Measurements from ENCODE around the gene IGSF6. TPM values are rescaled to one million over a fixed set of nuclear protein-coding genes. Genes with fewer than 3 reads are reported as not detected.

IGSF6 gene
- total and polyA plus RNA-seq, 2 of the 4 experiments (the other 2 are of a cell fraction) = not detected

- no CpG with 5 or more reads among the region's 2 CpGs for WGBS, 2 experiments (ENCODE audit: extremely low coverage in 2 of 2, insufficient read length in 1 of 2)
- no peak overlapping the region for H2BK120ac ChIP-seq (ENCODE audit: low read depth, low read length)
- no peak overlapping the region for H4K91ac ChIP-seq (ENCODE audit: insufficient read depth, low read depth, low read length)
- peaks cover 5% of the 10 kb centered on the region for H3K27me3 ChIP-seq (ENCODE audit: control insufficient read depth, insufficient read depth, low read length)
- intact Hi-C loops (cut with micrococcal nuclease) = no loop called here
- H2AK5ac ChIP-seq (ENCODE audit: low read depth, low read length) = no peak overlapping the region
- H2BK20ac ChIP-seq (ENCODE audit: low read depth, low read length) = no peak overlapping the region
- no peak overlapping the region for H4K5ac ChIP-seq (ENCODE audit: low read depth, low read length)
- no peak overlapping the region for H2BK15ac ChIP-seq (ENCODE audit: low read depth, low read length)
- dilution Hi-C loops (cut with HindIII; ENCODE audit: low sequenced_read_pairs, unreplicated experiment) = no loop called here
- no peak overlapping the region for H4K8ac ChIP-seq (ENCODE audit: low read depth in 2 of 2, low read length in 2 of 2)
- no peak overlapping the region for H3K9ac ChIP-seq (ENCODE audit: low read depth, low read length)
- H3K18ac ChIP-seq (ENCODE audit: low read depth, low read length) = no peak overlapping the region
- H3K79me1 ChIP-seq (ENCODE audit: low read depth in 1 of 2, low read length in 2 of 2) = no peaks in the 10 kb centered on the region
- no peak overlapping the region for H2AFZ ChIP-seq (replicated peaks; ENCODE audit: low read length, poor library complexity)
- DNase-seq (no peak), ATAC-seq (ENCODE audit: low read depth) (no peak)
- no peak overlapping the region for H3K14ac ChIP-seq (replicated peaks; ENCODE audit: low read depth, low read length)
- ChIA-PET CTCF (no interaction called here), POLR2A (ENCODE audit: unreplicated experiment) (no interaction called here)
- TF ChIP-seq MAZ (IDR thresholded peaks at IDR 0.05; ENCODE audit: borderline replicate concordance, low read depth, low read length) = no peak
- no peak overlapping the region for H2BK5ac ChIP-seq (ENCODE audit: low read depth, low read length, poor library complexity, severe bottlenecking)
- in situ Hi-C loops (cut with MboI; ENCODE audit: low sequenced_read_pairs) = loop anchor here (10.0 kb wide), 1 partner anchor 116 kb away; no protein-coding TSS in a partner anchor
- no peak overlapping the region for H3K27ac ChIP-seq (ENCODE audit: insufficient read depth, low read length)
- H3K4me1 ChIP-seq (ENCODE audit: control insufficient read depth, insufficient read depth, low read length) = no peaks in the 10 kb centered on the region
- no peaks in the 10 kb centered on the region for H3K9me3 ChIP-seq (ENCODE audit: control insufficient read depth, insufficient read depth, low read length)
- no peak overlapping the region for H3K4me2 ChIP-seq (ENCODE audit: low read depth, low read length)
- no peaks in the 10 kb centered on the region for H3K9me1 ChIP-seq (ENCODE audit: insufficient read depth, low read length)
- H3K36me3 ChIP-seq (ENCODE audit: control insufficient read depth, insufficient read depth, low read length) = no peaks in the 10 kb centered on the region
- no peak overlapping the region for H3K23ac ChIP-seq (ENCODE audit: low read depth, low read length)
- H4K20me1 ChIP-seq (ENCODE audit: insufficient read depth, low read length) = no peaks in the 10 kb centered on the region
- no peak overlapping the region for H3K4ac ChIP-seq (ENCODE audit: low read depth, low read length)
- H3K56ac ChIP-seq (ENCODE audit: extremely low read depth, insufficient read depth, low read length) = no peak overlapping the region
- H3K4me3 ChIP-seq (ENCODE audit: insufficient read depth, low read depth, low read length) = no peak overlapping the region
- BruUV-seq (replicated peaks) = no TSS peak
- no peak overlapping the region for H2AK9ac ChIP-seq (replicated peaks; ENCODE audit: low read depth, low read length, poor library complexity)
These were observed 48.9 kb upstream of the IGSF6 start for GRCh38 chr16:21701271-21701670.

Data from IMR-90 (cell line).